ENCODE data around the gene OR56B4. TPM values are rescaled to one million over a fixed set of nuclear protein-coding genes. Genes with fewer than 3 reads are reported as not detected.
"Not testable (repeated sequence)": the region's sequence is repeated elsewhere in the genome, so short reads cannot be mapped to it uniquely, and the experiment has no call there.

Gene OR56B4
- polyA plus RNA-seq, 1 experiment, result not detected

DNA sequence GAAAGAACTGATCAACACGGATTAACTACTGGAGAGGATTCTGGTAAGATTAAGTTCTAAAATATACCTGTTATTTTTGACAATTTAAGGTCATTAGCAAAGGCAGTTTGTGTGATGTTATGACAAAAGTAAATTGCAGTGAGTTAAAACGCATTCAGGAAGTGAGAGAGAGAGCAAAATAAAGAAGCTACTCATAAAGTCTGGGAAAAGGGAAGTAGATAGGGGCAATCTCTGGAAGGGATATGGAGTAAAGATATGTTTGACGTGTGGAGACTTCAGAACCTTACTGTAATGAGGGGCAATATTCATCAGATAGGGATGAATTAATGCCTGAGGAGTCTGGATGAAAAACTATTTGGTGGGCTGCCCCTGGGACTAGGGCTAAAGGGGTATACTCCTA lies 16.8 kb downstream of the OR56B4 start:
- ChIA-PET CTCF (no interaction called here), POLR2A (no interaction called here)

DNA sequence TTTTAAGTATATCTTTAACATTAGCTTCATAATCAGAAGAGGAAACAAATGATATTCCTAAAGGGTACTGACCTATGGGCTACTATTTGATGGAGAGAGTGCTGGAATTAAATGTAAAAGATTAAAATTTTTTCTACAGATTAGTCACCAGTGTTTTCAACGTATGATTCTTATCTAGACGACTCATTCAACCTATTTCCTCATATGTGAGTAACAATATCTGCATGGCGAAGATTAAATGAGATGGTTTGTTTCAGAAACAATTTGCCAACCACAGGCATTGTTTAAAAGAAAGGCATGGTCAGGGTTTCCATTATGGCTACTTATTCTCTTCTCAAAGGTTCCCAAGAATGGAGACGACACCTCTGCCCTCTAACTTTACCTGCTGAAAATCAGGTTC lies 20.4 kb downstream of the OR56B4 start:
- no peaks in the 10 kb centered on the region for H3K36me3 ChIP-seq (ENCODE audit: control insufficient read depth, insufficient read depth, low read length)
- TF ChIP-seq, protein P1, sequence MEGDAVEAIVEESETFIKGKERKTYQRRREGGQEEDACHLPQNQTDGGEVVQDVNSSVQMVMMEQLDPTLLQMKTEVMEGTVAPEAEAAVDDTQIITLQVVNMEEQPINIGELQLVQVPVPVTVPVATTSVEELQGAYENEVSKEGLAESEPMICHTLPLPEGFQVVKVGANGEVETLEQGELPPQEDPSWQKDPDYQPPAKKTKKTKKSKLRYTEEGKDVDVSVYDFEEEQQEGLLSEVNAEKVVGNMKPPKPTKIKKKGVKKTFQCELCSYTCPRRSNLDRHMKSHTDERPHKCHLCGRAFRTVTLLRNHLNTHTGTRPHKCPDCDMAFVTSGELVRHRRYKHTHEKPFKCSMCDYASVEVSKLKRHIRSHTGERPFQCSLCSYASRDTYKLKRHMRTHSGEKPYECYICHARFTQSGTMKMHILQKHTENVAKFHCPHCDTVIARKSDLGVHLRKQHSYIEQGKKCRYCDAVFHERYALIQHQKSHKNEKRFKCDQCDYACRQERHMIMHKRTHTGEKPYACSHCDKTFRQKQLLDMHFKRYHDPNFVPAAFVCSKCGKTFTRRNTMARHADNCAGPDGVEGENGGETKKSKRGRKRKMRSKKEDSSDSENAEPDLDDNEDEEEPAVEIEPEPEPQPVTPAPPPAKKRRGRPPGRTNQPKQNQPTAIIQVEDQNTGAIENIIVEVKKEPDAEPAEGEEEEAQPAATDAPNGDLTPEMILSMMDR (IDR thresholded peaks at IDR 0.05; ENCODE audit: insufficient read depth, low read depth, low read length), result no peak
- H3K4me3 ChIP-seq (ENCODE audit: low read depth, low read length), result no peak overlapping the region
- ChIA-PET CTCF (interaction anchor here (0.7 kb wide), 1 partner anchor 226 kb away, joined by 3 read pairs; no protein-coding TSS in a partner anchor), POLR2A (no interaction called here)
- no peak for DNase-seq (ENCODE audit: low read depth)
- H3K27me3 ChIP-seq (ENCODE audit: control insufficient read depth, insufficient read depth, low read length), result no peaks in the 10 kb centered on the region

More for the DNA sequence above, 16.8 kb downstream of the OR56B4 start:
- TF ChIP-seq, protein P1 (IDR thresholded peaks at IDR 0.05; ENCODE audit: insufficient read depth, low read depth, low read length), result no peak
- no peaks in the 10 kb centered on the region for H3K36me3 ChIP-seq (ENCODE audit: control insufficient read depth, insufficient read depth, low read length)
- DNase-seq (ENCODE audit: low read depth), result no peak
- H3K27me3 ChIP-seq (ENCODE audit: control insufficient read depth, insufficient read depth, low read length), result no peaks in the 10 kb centered on the region
- H3K4me3 ChIP-seq (ENCODE audit: low read depth, low read length), result no peak overlapping the region

DNA sequence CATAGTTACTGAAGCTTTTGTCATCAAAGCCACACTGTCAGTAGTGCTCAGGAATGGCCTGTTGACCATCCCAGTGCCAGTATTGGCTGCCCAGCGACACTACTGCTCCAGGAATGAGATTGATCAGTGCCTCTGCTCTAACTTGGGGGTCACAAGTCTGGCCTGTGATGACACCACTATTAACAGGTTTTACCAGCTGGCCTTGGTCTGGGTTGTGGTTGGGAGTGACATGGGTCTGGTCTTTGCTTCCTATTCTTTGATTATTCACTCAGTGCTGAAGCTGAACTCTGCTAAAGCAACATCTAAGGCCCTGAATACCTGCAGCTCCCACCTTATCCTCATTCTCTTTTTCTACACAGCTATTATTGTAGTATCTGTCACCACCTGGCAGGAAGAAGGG lies 21.5 kb downstream of the OR56B4 start:
- ChIA-PET POLR2A (no interaction called here), CTCF (no interaction called here)
- DNase-seq (ENCODE audit: low read depth), result no peak
- Histone ChIP-seq H3K4me3 (ENCODE audit: low read depth, low read length) (no peak overlapping the region), H3K27me3 (ENCODE audit: control insufficient read depth, insufficient read depth, low read length) (no peaks in the 10 kb centered on the region), H3K36me3 (ENCODE audit: control insufficient read depth, insufficient read depth, low read length) (no peaks in the 10 kb centered on the region)
- TF ChIP-seq, protein P1 (IDR thresholded peaks at IDR 0.05; ENCODE audit: insufficient read depth, low read depth, low read length), result no peak

DNA sequence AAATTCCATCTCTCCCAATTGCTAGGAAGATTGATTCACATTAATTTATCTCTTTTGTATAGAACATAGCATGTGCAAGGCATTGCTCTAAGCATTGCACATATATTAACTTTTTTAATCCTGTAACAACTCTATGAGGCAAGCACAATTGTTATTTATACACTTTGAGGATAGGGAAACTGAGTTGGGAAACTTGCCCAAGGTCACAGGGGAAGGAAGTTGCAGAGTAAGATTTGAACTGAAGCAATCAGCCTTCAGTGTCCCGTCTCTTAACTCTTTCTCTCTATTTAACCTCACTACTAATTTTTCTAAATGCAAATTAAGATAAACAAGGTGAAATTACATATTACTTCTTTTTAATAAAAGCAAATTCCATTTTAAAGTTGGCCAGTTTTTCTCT lies 22.2 kb downstream of the OR56B4 start:
- Histone ChIP-seq H3K27me3 (ENCODE audit: control insufficient read depth, insufficient read depth, low read length) (no peaks in the 10 kb centered on the region), H3K36me3 (ENCODE audit: control insufficient read depth, insufficient read depth, low read length) (no peaks in the 10 kb centered on the region), H3K4me3 (ENCODE audit: low read depth, low read length) (no peak overlapping the region)
- TF ChIP-seq, protein P1 (IDR thresholded peaks at IDR 0.05; ENCODE audit: insufficient read depth, low read depth, low read length), result no peak
- POLR2A ChIA-PET, result no interaction called here
- no peak for DNase-seq (ENCODE audit: low read depth)
- CTCF ChIA-PET, result no interaction called here

DNA sequence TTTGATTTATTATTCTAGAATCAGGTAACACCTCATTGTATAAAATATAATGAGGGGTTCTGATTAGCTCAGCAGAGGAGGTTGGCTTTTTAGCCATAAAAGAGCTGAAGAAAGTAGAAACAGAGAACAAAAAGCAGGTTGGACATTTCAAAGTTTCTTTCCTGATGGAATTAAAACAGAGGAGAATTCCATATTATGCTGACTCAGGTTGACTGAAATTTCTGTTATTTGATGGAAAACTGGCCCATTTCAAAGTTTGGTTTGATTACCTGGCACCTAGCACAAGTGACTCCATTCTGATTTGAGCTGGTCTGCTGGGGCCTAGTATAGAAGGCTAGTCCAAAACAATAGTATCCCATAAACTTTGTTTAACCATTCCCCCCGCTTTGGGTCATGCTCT lies 24.9 kb downstream of the OR56B4 start:
- no peaks in the 10 kb centered on the region for H3K27me3 ChIP-seq (ENCODE audit: control insufficient read depth, insufficient read depth, low read length)
- TF ChIP-seq, protein P1 (IDR thresholded peaks at IDR 0.05; ENCODE audit: insufficient read depth, low read depth, low read length), result no peak
- ChIA-PET CTCF (no interaction called here), POLR2A (no interaction called here)
- no peak for DNase-seq (ENCODE audit: low read depth)
- H3K36me3 ChIP-seq (ENCODE audit: control insufficient read depth, insufficient read depth, low read length), result no peaks in the 10 kb centered on the region
- H3K4me3 ChIP-seq (ENCODE audit: low read depth, low read length), result no peak overlapping the region

DNA sequence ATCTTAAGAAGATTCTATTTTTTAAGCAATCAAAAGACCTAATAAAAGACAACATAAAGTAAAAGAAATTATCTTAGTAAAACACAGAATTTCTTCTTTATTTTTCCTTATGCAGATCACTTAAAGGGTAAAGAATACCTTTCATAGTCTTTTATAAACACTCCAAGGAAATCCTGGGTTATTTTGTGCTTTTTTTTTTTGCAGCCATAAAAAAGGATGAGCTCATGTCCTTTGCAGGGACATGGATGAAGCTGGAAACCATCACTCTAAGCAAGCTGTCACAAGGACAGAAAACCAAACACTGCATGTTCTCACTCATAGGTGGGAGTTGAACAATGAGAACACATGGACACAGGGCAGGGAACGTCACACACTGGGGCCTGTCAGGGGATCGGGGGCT lies 28.5 kb downstream of the OR56B4 start:
- H3K4me3 ChIP-seq (ENCODE audit: low read depth, low read length); H3K27me3 ChIP-seq (ENCODE audit: control insufficient read depth, insufficient read depth, low read length); DNase-seq (ENCODE audit: low read depth); POLR2A ChIA-PET; H3K36me3 ChIP-seq (ENCODE audit: control insufficient read depth, insufficient read depth, low read length): not testable (repeated sequence)
- CTCF ChIA-PET, result interaction anchor here (0.6 kb wide), 1 partner anchor 84 kb away, joined by 3 read pairs; no protein-coding TSS in a partner anchor

All from BJ (cell line).